KG1 (cell line): Measurements from ENCODE around the gene OR4E1.
"Not testable (repeated sequence)": the region's sequence is repeated elsewhere in the genome, so short reads cannot be mapped to it uniquely, and the experiment has no call there.

Experiments
- DNase-seq: peaks from one replicate; lab custom pipeline; 2025; lab: John Stamatoyannopoulos, UW

The OR4E1 gene, protein sequence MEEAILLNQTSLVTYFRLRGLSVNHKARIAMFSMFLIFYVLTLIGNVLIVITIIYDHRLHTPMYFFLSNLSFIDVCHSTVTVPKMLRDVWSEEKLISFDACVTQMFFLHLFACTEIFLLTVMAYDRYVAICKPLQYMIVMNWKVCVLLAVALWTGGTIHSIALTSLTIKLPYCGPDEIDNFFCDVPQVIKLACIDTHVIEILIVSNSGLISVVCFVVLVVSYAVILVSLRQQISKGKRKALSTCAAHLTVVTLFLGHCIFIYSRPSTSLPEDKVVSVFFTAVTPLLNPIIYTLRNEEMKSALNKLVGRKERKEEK

DNA sequence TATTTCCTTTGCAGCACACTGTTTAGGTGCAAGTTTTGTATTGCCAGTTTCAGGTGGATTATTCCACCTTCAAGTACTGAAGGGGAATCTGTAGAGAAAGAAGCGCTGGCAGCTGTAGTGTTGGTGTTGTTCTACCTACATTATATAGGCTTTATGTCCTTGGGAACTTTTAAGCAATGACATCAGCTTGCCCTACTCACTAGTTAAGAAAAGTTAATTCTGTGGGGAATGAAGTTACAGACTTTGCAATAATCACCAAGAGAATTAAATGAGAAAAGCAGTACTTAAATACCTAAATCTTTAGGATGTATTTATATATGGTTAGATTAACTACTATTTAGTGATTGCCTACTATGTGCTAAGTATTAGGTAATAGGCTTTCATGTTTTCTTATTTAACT, at the start of gene OR4E1:
OR4E1 (minus strand) TSS at position 101 of the 400 bp plus-strand sequence. CDS start 2,883 bp downstream, outside the sequence.
- no peak for DNase-seq

GRCh38 chr14:21721504-21721903, 47.9 kb upstream of the OR4E1 start:
- no peak for DNase-seq

- no peak for DNase-seq
Measured at GRCh38 chr14:21719841-21720240, 46.2 kb upstream of the OR4E1 start.

GRCh38 chr14:21714318-21714929, 40.8 kb upstream of the OR4E1 start:
- DNase-seq = no peak

- no peak for DNase-seq
Measured at GRCh38 chr14:21712036-21712435, 38.4 kb upstream of the OR4E1 start.

- peak; percentile 26 for DNase-seq
Measured at GRCh38 chr14:21711360-21711961, 37.8 kb upstream of the OR4E1 start.

DNA sequence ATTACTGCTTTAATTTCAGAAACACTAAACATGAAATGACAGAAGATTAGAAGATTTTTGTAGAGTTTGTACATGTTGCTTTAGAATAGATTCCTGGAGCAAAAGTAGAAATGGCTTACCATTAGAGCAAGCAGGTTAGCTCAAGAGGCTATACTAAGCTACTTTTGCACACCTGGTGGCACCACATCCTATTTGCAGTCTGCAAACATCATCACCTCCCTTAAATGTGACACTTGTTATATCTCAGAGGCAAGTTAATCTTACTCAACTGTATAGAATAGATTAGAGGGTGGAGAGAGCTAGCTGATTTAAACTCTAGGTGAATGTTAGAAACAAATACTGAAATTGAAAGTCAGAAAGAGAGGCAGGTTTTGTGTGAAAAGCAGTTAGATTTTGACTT, 30.7 kb upstream of the OR4E1 start:
- DNase-seq = no peak

DNA sequence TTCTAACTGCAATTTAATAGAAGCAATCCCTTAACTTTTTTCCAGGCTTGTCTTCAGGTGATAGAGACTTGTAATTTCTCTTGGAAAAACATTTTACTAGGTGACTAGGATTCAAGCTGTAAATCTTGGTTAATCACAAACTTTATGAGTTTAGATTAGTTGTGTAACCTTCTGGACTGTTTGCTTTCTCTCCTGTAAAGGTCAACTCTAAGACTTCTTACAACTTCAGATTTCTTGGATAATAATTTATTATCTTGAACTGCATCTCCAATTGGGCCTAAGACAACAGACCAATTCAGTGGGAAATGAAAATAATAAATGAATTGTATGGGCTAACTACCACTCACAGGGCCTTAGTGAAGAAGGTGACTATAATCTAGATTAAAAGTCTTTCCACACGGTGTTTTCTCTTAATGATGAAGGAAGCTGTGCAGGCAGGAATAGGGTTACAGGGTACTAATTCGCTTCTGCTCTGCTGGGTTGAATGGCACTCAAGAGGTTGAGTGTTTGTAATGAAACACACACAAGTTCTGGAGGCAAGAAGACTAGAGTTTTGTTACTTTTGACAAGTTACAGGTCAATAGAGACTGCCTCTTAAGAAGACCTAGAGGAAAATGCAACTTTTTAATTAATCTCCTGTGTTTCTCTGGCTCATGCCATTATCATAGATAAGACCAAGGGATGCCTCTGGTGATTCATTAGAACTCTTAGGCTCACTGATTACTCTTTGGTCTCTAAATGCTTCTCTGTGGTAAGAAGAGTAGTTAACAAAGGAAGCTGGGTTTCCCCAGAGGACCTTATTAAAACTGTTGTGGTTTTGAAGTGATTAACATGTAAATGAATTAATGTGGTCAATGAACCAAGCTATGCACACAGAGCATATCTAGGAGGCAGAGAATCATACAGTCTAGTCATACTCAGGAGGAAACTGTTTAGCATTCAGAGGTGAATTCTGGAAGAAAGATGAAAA, 30.0 kb upstream of the OR4E1 start:
- DNase-seq = no peak

GRCh38 chr14:21702316-21702715, 28.7 kb upstream of the OR4E1 start:
- no peak for DNase-seq

DNA sequence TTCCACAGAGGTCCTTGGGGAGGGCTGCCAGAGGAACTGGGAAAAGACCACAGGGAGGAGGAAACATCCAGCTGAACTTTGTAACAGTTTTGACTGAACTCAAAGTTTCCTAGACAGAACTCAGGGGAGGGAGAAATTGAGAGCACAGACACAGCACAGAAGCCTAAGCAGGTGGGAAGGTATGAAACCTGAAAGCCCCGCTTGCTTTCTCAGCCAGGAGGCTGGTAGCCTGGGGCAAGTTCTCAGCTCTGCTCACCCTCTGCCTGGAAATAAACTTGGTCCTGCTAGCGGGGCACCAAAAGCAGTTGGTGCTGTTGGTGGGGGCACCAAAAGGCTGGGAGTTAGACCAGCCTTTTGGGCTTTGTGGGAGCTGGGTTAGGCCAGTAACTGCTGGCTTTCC, 25.9 kb upstream of the OR4E1 start:
- DNase-seq = no peak

- not testable (repeated sequence) for DNase-seq
Measured at GRCh38 chr14:21698538-21698937, 24.9 kb upstream of the OR4E1 start.

- not testable (repeated sequence) for DNase-seq
Measured at GRCh38 chr14:21697662-21698061, 24.0 kb upstream of the OR4E1 start.

- no peak for DNase-seq
Measured at GRCh38 chr14:21694425-21694824, 20.8 kb upstream of the OR4E1 start.

GRCh38 chr14:21686468-21686867, 12.8 kb upstream of the OR4E1 start:
- DNase-seq = no peak

DNA sequence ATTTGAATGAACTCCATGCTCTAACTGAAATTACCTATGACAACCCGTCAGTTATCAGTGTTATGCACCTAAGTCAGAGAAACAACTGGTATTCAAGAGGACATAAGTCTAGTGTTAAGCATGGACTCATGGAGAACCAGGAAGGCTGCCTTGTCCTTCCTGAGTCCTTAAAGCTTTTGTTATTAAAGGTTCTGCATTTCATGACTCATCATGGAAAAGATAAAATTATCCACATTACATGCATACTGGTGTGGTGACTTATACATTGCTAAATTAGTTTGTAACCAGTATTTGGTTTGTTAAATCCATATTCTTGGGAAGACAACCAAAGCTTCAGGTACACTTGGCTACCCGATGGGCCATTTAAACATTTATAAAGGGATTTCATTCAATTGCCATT, 6.5 kb upstream of the OR4E1 start:
- DNase-seq = no peak

GRCh38 chr14:21675566-21675965, 1.9 kb upstream of the OR4E1 start:
- no peak for DNase-seq

- peak; percentile 8 for DNase-seq
Measured at GRCh38 chr14:21672116-21672515, 1.5 kb downstream of the OR4E1 start.

GRCh38 chr14:21671371-21671770, 2.2 kb downstream of the OR4E1 start:
- DNase-seq = no peak

- DNase-seq = no peak
Measured at GRCh38 chr14:21669284-21669683, 4.3 kb downstream of the OR4E1 start.

DNA sequence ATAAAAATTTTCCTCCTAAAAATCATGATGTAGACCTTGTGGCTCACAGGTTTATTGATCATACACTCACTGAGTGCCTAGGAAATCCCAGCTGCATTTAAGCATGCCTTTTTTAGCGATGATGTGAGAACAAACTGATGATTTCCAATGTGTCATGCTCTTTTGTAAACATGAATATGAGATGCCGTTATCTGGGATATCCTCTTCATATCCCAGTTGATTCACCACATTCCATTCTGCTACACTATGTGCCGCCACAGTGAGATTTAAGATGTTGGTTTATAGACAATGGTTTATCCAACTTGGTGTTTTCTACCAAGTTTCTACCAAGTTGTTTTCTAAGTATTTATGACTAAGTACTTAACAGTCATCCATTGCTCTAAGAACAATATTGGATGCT, 5.2 kb downstream of the OR4E1 start:
- DNase-seq = no peak

DNA sequence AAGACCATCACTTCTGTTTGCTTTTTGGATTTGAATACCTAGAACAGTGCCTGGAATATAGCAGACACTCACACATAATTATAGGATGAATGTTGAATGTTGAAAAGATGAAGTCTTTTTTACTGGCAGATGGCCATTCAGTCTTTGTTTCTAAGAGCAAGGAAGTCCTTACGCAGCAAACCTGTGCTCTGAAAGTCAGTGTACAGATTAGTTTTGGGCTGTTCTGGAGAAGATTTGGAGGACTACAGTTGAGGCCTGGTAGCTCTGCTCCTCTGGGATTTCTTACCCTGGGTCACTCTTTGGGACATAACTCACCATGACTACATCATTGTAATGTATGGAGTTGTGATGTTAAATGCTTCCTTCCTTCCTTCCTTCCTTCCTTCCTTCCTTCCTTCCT, 16.6 kb downstream of the OR4E1 start:
- DNase-seq = no peak

DNA sequence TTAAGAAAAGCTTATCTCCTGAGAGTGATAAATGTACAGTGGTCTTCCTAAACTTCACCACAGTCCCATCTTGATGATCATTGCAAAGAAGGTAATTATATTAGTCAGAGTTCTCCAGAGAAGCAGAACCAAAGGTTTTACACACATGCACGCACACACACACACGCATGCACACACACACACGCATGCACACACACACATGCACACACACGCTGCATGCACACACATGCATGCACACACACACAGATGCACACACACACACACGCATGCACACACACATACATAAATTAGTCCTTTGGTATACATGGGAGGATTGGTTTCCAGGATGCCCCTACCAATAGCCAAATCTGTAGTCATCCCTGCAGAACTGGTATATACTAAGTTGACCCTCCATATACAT, 19.4 kb downstream of the OR4E1 start:
- no peak for DNase-seq
